Measurements from ENCODE around the gene RHOG. TPM values are rescaled to one million over a fixed set of nuclear protein-coding genes. Genes with fewer than 3 reads are reported as not detected.

The RHOG gene
- polyA plus RNA-seq, 1 experiment: 96.8 TPM

DNA sequence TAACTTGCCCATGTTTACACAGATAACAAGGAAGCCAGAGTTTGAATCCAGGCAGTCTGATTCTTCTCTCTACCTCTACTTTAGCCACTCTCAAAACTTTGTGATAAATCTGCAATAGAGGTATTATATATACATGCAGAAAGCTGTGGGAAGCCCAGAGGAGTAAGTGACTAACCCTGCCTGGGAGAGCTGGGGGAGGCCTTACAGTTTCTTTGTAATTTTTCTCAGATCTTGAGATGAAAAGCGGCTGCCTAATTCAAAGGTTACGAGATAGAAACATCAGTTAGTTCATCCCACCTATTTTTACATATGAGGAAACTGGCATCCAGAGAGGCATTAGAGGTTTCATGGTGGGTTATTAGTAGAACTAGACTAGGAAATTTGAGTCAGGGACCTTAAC, 19.6 kb upstream of the RHOG start:
- CTCF ChIA-PET: interaction anchor here (1.8 kb wide), 1 partner anchor 11 kb away, joined by 14 read pairs; no protein-coding TSS in a partner anchor
- no peaks in the 10 kb centered on the region for H3K36me3 ChIP-seq (ENCODE audit: control insufficient read depth, insufficient read depth, low read length)

DNA sequence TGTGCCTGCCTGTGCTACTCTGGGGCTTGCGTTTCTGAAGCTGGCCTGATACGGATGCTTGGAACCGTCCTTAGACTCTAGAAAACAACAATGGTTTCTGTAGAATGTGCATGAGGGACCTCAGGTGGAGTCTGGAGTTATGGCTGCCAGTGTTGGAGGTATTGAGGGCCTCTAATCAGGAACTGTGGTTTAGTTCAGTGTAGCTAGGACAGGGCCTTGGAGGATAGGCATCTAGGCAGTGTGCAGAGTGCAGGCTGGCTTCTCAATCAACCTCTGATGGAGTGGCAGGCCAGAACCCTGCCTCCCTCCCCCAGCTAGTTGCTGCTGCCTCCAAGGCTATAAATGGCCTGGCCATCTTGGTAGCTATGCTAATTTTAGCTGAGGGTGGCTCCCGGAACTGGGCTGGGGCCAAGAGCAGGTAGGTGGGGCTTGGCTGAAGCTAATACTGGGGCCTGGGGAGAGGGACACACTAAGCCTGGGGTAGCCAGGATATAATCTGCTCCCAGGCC, 18.7 kb upstream of the RHOG start:
- TF ChIP-seq, protein P1, sequence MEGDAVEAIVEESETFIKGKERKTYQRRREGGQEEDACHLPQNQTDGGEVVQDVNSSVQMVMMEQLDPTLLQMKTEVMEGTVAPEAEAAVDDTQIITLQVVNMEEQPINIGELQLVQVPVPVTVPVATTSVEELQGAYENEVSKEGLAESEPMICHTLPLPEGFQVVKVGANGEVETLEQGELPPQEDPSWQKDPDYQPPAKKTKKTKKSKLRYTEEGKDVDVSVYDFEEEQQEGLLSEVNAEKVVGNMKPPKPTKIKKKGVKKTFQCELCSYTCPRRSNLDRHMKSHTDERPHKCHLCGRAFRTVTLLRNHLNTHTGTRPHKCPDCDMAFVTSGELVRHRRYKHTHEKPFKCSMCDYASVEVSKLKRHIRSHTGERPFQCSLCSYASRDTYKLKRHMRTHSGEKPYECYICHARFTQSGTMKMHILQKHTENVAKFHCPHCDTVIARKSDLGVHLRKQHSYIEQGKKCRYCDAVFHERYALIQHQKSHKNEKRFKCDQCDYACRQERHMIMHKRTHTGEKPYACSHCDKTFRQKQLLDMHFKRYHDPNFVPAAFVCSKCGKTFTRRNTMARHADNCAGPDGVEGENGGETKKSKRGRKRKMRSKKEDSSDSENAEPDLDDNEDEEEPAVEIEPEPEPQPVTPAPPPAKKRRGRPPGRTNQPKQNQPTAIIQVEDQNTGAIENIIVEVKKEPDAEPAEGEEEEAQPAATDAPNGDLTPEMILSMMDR (IDR thresholded peaks at IDR 0.05; ENCODE audit: insufficient read depth, low read depth, low read length): no peak

More for the DNA sequence above, 19.6 kb upstream of the RHOG start:
- POLR2A ChIA-PET: interaction anchor here (0.8 kb wide), 1 partner anchor 184 kb away, joined by 4 read pairs; no protein-coding TSS in a partner anchor
- no peak overlapping the region for H3K4me3 ChIP-seq (ENCODE audit: low read depth, low read length)
- TF ChIP-seq, protein P1 (IDR thresholded peaks at IDR 0.05; ENCODE audit: insufficient read depth, low read depth, low read length): no peak
- H3K27me3 ChIP-seq (ENCODE audit: control insufficient read depth, insufficient read depth, low read length): no peaks in the 10 kb centered on the region
- DNase-seq (ENCODE audit: low read depth): no peak

DNA sequence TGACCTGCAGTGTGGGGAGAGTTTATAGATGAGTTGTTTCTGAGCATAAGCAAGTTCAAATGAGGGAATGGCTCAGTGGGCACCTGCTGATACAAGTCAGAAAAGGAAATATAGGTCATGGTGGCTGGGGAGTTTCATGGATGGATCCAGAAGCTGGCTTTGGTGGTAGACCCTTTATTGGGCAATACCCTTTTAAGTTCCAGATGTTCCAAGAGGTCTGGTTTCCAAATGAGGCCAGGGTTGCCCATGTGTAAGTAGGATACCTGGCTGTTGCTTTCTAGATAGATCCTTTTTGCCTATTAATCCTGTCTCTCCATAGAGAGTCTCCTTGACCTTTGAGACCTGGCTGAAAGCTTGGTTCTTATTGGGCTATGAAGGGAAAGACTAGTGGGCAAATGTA, 16.9 kb upstream of the RHOG start:
- POLR2A ChIA-PET: interaction anchor here (0.6 kb wide), 1 partner anchor 138 kb away, joined by 3 read pairs; no protein-coding TSS in a partner anchor
- H3K27me3 ChIP-seq (ENCODE audit: control insufficient read depth, insufficient read depth, low read length): no peaks in the 10 kb centered on the region
- no peak for DNase-seq (ENCODE audit: low read depth)
- H3K36me3 ChIP-seq (ENCODE audit: control insufficient read depth, insufficient read depth, low read length): no peaks in the 10 kb centered on the region
- TF ChIP-seq, protein P1 (IDR thresholded peaks at IDR 0.05; ENCODE audit: insufficient read depth, low read depth, low read length): no peak
- CTCF ChIA-PET: interaction anchor here (1.0 to 1.2 kb wide), 2 partner anchors 34 to 215 kb away, joined by 5 to 6 read pairs; no protein-coding TSS in a partner anchor
- H3K4me3 ChIP-seq (ENCODE audit: low read depth, low read length): no peak overlapping the region

More for the DNA sequence above, 18.7 kb upstream of the RHOG start:
- ChIA-PET POLR2A (no interaction called here), CTCF (interaction anchor here (1.8 kb wide), 1 partner anchor 10 kb away, joined by 14 read pairs; no protein-coding TSS in a partner anchor)
- no peaks in the 10 kb centered on the region for H3K36me3 ChIP-seq (ENCODE audit: control insufficient read depth, insufficient read depth, low read length)
- DNase-seq (ENCODE audit: low read depth): no peak
- H3K27me3 ChIP-seq (ENCODE audit: control insufficient read depth, insufficient read depth, low read length): no peaks in the 10 kb centered on the region
- no peak overlapping the region for H3K4me3 ChIP-seq (ENCODE audit: low read depth, low read length)

DNA sequence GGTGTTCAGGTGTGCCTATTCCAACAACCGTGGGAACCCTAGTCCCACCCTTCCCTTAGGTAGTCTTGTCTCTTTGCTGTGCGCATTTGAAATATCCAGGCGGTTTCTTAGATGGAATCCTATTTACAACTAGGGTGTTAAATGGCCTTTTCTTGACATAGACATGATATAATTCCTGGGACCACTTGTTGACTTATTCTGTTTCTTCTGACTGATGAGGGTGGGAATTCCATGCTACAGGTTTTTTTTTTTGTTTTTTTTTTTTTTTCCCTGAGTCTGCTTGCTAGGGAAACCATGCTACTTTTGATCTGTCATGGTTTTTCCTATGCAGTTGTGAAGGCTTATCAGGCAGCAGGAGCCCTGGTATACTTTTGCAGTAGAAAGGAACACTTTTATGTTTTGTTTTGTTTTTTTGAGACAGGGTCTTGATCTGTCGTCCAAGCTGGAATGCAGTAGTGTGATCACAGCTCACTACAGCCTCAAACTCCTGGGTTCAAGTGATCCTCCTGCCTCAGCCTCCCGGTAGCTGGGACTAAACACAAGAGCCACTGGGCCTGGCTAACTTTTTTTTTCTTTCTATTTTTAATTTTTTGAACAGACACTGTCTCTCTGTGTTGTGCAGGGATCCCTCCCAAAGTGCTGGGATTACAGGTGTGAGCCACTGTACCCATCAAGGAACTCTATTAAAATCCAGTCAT, 16.2 kb upstream of the RHOG start:
- DNase-seq (ENCODE audit: low read depth): no peak
- TF ChIP-seq, protein P1 (IDR thresholded peaks at IDR 0.05; ENCODE audit: insufficient read depth, low read depth, low read length): no peak
- Histone ChIP-seq H3K27me3 (ENCODE audit: control insufficient read depth, insufficient read depth, low read length) (no peaks in the 10 kb centered on the region), H3K36me3 (ENCODE audit: control insufficient read depth, insufficient read depth, low read length) (no peaks in the 10 kb centered on the region), H3K4me3 (ENCODE audit: low read depth, low read length) (peak overlapping the region; percentile 77)
- CTCF ChIA-PET: interaction anchor here (1.2 to 14.0 kb wide), 3 partner anchors 11 to 213 kb away, joined by 6 to 524 read pairs (median 12); no protein-coding TSS in a partner anchor
- POLR2A ChIA-PET: no interaction called here

DNA sequence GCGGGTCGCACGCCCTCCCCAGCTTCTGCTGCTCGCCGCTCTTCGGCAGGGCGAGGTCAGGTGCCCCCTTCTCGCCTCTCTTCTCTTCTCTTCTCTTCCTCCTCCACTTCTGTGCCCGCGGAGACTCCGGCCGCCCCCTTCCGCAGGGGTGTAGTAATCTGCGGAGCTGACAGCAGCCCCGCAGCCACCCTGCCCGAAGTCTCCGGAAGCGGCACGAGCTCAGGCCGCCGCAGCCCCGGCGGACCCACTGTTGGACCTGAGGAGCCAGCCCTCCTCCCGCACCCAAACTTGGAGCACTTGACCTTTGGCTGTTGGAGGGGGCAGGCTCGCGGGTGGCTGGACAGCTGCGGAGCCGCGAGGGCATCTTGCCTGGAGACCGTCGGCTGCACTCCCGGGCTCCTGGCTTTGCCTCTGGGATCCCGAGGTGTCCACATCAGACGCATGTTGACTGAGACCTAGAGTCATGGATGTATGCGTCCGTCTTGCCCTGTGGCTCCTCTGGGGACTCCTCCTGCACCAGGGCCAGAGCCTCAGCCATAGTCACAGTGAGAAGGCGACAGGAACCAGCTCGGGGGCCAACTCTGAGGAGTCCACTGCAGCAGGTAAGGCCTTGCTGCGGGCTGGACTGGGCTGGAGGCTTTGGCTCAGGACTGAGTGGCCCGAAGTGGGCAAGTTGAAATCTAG, 15.2 kb upstream of the RHOG start:
- POLR2A ChIA-PET: no interaction called here
- Histone ChIP-seq H3K36me3 (ENCODE audit: control insufficient read depth, insufficient read depth, low read length) (no peaks in the 10 kb centered on the region), H3K4me3 (ENCODE audit: low read depth, low read length) (peak overlapping the region; percentile 77), H3K27me3 (ENCODE audit: control insufficient read depth, insufficient read depth, low read length) (no peaks in the 10 kb centered on the region)
- CTCF ChIA-PET: interaction anchor here (0.9 to 14.0 kb wide), 32 partner anchors 9 to 249 kb away, joined by 3 to 524 read pairs (median 7); partner anchors contain the start of genes RHOG and RRM1
- TF ChIP-seq, protein P1 (IDR thresholded peaks at IDR 0.05; ENCODE audit: insufficient read depth, low read depth, low read length): no peak
- no peak for DNase-seq (ENCODE audit: low read depth)

Measured in BJ (cell line).